Measurements from ENCODE around the gene SOBP.

Gene SOBP

GRCh38 chr6:107589199-107589598 lies 99.3 kb downstream of the SOBP start:
- DNase-seq = no peak

- DNase-seq = no peak
These were observed 100.0 kb downstream of the SOBP start for GRCh38 chr6:107589934-107590333.

- no peak for DNase-seq
These were observed 100.5 kb downstream of the SOBP start for GRCh38 chr6:107590378-107590777.

- DNase-seq = no peak
These were observed 101.4 kb downstream of the SOBP start for GRCh38 chr6:107591346-107591745.

GRCh38 chr6:107592806-107593205 lies 102.9 kb downstream of the SOBP start:
- DNase-seq = no peak

- DNase-seq = no peak
These were observed 104.8 kb downstream of the SOBP start for GRCh38 chr6:107594736-107595135.

GRCh38 chr6:107598091-107598490 lies 108.2 kb downstream of the SOBP start:
- DNase-seq = no peak

GRCh38 chr6:107599043-107599442 lies 109.1 kb downstream of the SOBP start:
- DNase-seq = no peak

- DNase-seq = no peak
These were observed 110.2 kb downstream of the SOBP start for GRCh38 chr6:107600121-107600520.

- no peak for DNase-seq
These were observed 111.0 kb downstream of the SOBP start for GRCh38 chr6:107600936-107601335.

- DNase-seq = no peak
These were observed 111.5 kb downstream of the SOBP start for GRCh38 chr6:107601406-107601805.

GRCh38 chr6:107602321-107603005 lies 112.5 kb downstream of the SOBP start:
- DNase-seq = no peak

- DNase-seq = no peak
These were observed 113.1 kb downstream of the SOBP start for GRCh38 chr6:107603006-107603370.

- DNase-seq = no peak
These were observed 114.6 kb downstream of the SOBP start for GRCh38 chr6:107604549-107604948.

GRCh38 chr6:107606407-107606806 lies 116.5 kb downstream of the SOBP start:
- DNase-seq = no peak

- DNase-seq = no peak
These were observed 117.2 kb downstream of the SOBP start for GRCh38 chr6:107607116-107607515.

- no peak for DNase-seq
These were observed 121.3 kb downstream of the SOBP start for GRCh38 chr6:107611094-107611810.

- no peak for DNase-seq
These were observed 123.0 kb downstream of the SOBP start for GRCh38 chr6:107612762-107613415.

- no peak for DNase-seq
These were observed 123.9 kb downstream of the SOBP start for GRCh38 chr6:107613651-107614379.

GRCh38 chr6:107614828-107615227 lies 124.9 kb downstream of the SOBP start:
- DNase-seq = no peak

- no peak for DNase-seq
These were observed 126.9 kb downstream of the SOBP start for GRCh38 chr6:107616775-107617174.

GRCh38 chr6:107617341-107617932 lies 127.5 kb downstream of the SOBP start:
- DNase-seq = no peak

- no peak for DNase-seq
These were observed 128.8 kb downstream of the SOBP start for GRCh38 chr6:107618672-107619071.

Measured in effector CD8-positive, alpha-beta T cell (primary cell).